GM12892 (cell line): ENCODE data around the gene C16orf90.

Source experiments
- POLR2A ChIP-seq: IDR thresholded peaks from 2 replicates; pipeline ENCODE4 v1.6.1; 2011; ENCODE audit warnings: low read depth, low read length, control low read depth
- POLR2AphosphoS5 ChIP-seq: IDR thresholded peaks from 2 replicates; pipeline ENCODE4 v1.6.1; 2011; ENCODE audit warnings: low read depth, low read length, control low read depth
- TAF1 ChIP-seq: IDR thresholded peaks from 2 replicates; pipeline ENCODE4 v1.6.1; 2011; ENCODE audit warnings: low read depth, mild to moderate bottlenecking, control low read depth, low read length, borderline replicate concordance

DNA sequence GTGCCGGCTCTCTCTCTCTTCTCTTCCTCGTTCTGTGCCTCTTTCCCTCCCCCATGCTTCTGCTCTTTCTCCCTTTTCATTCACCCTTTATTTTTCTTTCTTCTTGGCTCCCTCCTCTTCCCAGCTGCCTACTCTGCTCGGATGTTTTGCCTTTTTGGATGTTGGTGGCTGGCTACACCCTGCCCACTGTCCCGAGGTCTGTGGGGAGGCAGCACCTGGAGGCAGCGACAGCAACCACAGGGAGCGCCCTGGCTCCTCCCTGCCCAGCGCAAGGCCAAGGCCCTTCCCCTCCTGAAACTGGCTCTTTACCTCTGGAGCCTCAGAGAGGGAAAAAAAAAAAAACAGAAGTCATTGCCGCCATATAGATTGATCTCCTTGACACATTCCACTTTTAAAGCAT lies 25.6 kb upstream of the C16orf90 start:
- TF ChIP-seq POLR2AphosphoS5, result no peak
- no peak for TF ChIP-seq POLR2A
- TF ChIP-seq TAF1, result no peak
